B cell (primary cell): ENCODE results near the gene NOC2L.

Experiments
- CTCF ChIP-seq: fragments of 200-600 bp; IDR thresholded peaks from one replicate; pipeline ENCODE4 v1.8.0; 2022; ENCODE audit warnings: antibody characterized with exemption, mild to moderate bottlenecking
- EZH2 ChIP-seq: IDR thresholded peaks from 2 replicates; pipeline ENCODE4 v1.6.1; 2012; ENCODE audit warnings: borderline replicate concordance, low read depth, mild to moderate bottlenecking, moderate library complexity, low read length; ENCODE audit not compliant: insufficient read depth, poor library complexity, severe bottlenecking

- TF ChIP-seq CTCF (no peak), EZH2 (no peak)
These were observed 13.1 kb downstream of the NOC2L start for GRCh38 chr1:945688-946556.
